Colonic mucosa (tissue), 4 donors: Measurements from ENCODE around the gene TMEM132C. TPM values are rescaled to one million over a fixed set of nuclear protein-coding genes. Genes with fewer than 3 reads are reported as not detected.

Source experiments
- DNase-seq: peaks from one replicate; pipeline ENCODE4 v3.0.0-alpha.2; 2020
- H3K27ac ChIP-seq: fragments of 200-600 bp; one replicate; pipeline ENCODE4 v1.8.0; 2021
- H3K27me3 ChIP-seq: fragments of 200-600 bp; one replicate; pipeline ENCODE4 v1.8.0; 2021
- H3K36me3 ChIP-seq: fragments of 200-600 bp; one replicate; pipeline ENCODE4 v1.8.0; 2021
- H3K4me1 ChIP-seq: fragments of 200-600 bp; one replicate; pipeline ENCODE4 v1.8.0; 2021; ENCODE audit warnings: mild to moderate bottlenecking
- H3K4me3 ChIP-seq: fragments of 200-600 bp; one replicate; pipeline ENCODE4 v1.8.0; 2021
- H3K9ac ChIP-seq, 2 donors: one replicate each; pipeline ENCODE4 v1.7.0; 2013; ENCODE audit warnings: control low read depth in 2 of 2, low read depth in 2 of 2, low read length in 2 of 2
- H3K9me3 ChIP-seq: fragments of 200-600 bp; one replicate; pipeline ENCODE4 v1.8.0; 2021
- CTCF ChIP-seq: fragments of 200-600 bp; IDR thresholded peaks from one replicate; pipeline ENCODE4 v1.8.0; 2022; ENCODE audit warnings: antibody characterized with exemption, mild to moderate bottlenecking
- intact Hi-C: fragments of 100-400 bp; cut with DNase I; formaldehyde crosslinking; loops from one replicate; pipeline ENCODE4 v1.14.1; 2022
- total RNA-seq, 2 donors: library from RNA; stranded (reverse); fragmentation: NEBNext Ultra II Directional in 1 of 2; extraction: Animal tissue kit (Norgen Biotek cat#: 25700) in 1 of 2; gene quantifications; one replicate each; pipeline ENCODE4 v1.2.1, GENCODE V29; 2021
- donor health status: healthy.
- donor health status: DM: no; HTN: no; CAD: no.
- donor health status: DM: no; HTN: no; CAD: no.

Gene TMEM132C
- total RNA-seq, 2 donors from 2014 or later: 0.25 to 0.42 TPM

DNA sequence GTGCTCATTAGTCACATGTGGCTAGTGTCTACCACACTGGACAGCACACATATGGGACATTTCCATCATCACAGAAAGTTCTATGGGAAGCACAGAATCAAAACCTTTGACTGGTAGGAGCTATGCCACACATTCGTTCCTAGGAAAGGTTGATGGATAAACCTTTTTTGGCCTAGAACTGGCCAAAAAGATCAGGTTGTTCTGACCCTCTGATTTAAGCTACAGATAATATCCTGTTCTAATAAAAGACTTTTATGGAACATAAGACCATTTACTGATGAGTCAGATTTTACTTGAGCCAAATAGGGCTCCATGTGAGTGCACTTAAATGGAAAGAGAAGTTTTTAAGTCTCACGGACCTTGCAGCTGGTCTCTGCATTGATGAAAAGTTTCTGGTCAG, 413.6 kb downstream of the TMEM132C start:
- H3K4me3 ChIP-seq: no peak overlapping the region
- H3K27ac ChIP-seq: no peak overlapping the region
- H3K9me3 ChIP-seq: no peaks in the 10 kb centered on the region
- TF ChIP-seq CTCF: no peak
- no peaks in the 10 kb centered on the region for H3K36me3 ChIP-seq
- no peaks in the 10 kb centered on the region for H3K27me3 ChIP-seq
- DNase-seq: no peak
- intact Hi-C loops: no loop called here
- no peaks in the 10 kb centered on the region for H3K4me1 ChIP-seq
- no peak overlapping the region for H3K9ac ChIP-seq

DNA sequence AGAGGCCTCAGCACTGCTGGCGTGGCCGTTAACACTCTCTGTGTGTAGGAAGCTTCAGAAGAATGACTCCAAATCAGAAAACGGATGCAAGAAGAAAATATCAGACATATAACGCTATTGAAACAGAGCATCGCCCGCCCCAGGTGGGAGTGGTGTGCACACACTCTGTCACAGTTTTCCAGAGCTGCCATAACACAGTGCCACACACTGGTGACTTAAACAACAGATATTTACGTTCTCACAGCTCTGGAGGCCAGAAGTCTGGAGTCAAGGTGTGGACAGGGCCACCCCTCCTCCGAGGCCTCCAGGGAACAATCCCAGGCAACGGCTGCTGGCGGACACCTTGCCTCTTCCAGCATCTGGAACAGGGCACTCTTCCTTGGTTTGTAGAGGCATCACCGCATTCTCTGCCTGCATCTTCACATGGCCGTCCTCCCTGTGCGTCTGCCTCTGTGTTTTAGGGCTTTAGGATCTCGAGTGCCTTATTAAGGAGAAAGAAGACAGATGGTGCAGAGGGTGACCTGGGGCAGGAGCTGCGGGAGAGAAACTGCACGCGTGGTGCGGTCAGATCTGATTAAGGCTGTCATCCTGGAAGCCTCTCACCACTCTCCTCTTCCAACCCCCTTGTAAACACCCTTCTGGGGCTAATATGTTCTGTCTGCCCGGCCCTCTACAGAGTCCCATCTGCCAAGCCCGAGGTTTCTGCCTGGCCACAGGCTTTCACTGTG, 415.7 kb downstream of the TMEM132C start:
- TF ChIP-seq CTCF: no peak
- Histone ChIP-seq H3K9ac (no peak overlapping the region), H3K9me3 (no peaks in the 10 kb centered on the region), H3K27me3 (no peaks in the 10 kb centered on the region), H3K4me1 (no peaks in the 10 kb centered on the region), H3K27ac (no peak overlapping the region), H3K4me3 (no peak overlapping the region), H3K36me3 (no peaks in the 10 kb centered on the region)
- intact Hi-C loops: no loop called here
- DNase-seq: no peak

- H3K36me3 ChIP-seq: no peaks in the 10 kb centered on the region
- intact Hi-C loops: no loop called here
- H3K4me3 ChIP-seq: no peak overlapping the region
- no peak for DNase-seq
- no peaks in the 10 kb centered on the region for H3K4me1 ChIP-seq
- no peak overlapping the region for H3K9ac ChIP-seq
- H3K9me3 ChIP-seq: no peaks in the 10 kb centered on the region
- no peaks in the 10 kb centered on the region for H3K27me3 ChIP-seq
- H3K27ac ChIP-seq: no peak overlapping the region
- no peak for TF ChIP-seq CTCF
These were observed 417.4 kb downstream of the TMEM132C start for GRCh38 chr12:128684352-128684751.

- H3K9me3 ChIP-seq: no peaks in the 10 kb centered on the region
- intact Hi-C loops: no loop called here
- H3K9ac ChIP-seq: no peak overlapping the region
- H3K27ac ChIP-seq: no peak overlapping the region
- no peaks in the 10 kb centered on the region for H3K4me1 ChIP-seq
- no peak overlapping the region for H3K4me3 ChIP-seq
- no peaks in the 10 kb centered on the region for H3K36me3 ChIP-seq
- no peak for TF ChIP-seq CTCF
- no peaks in the 10 kb centered on the region for H3K27me3 ChIP-seq
- DNase-seq: no peak
These were observed 419.0 kb downstream of the TMEM132C start for GRCh38 chr12:128685903-128686475.

DNA sequence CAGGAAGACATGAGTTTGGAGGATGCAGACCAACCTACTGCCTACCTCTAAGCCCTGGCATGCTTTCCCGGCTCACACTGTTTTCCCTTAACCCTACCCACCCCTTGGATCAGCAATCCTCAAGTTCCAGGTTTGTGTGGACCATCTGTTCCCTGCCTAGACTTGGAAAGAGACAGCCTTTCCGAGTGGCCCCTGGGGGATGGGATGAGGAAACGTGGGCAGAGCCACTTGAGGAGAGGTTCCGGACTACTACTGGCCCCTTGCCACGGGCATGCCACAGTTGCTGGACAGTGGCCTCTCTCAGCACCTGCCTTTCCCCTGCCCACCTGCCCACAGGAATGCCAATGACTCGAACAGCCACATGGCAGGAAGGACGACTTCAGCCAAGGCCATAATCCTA, 420.9 kb downstream of the TMEM132C start:
- no peak overlapping the region for H3K4me3 ChIP-seq
- H3K36me3 ChIP-seq: no peaks in the 10 kb centered on the region
- intact Hi-C loops: no loop called here
- H3K27ac ChIP-seq: no peak overlapping the region
- no peaks in the 10 kb centered on the region for H3K9me3 ChIP-seq
- H3K27me3 ChIP-seq: no peaks in the 10 kb centered on the region
- DNase-seq: no peak
- no peak overlapping the region for H3K9ac ChIP-seq
- no peaks in the 10 kb centered on the region for H3K4me1 ChIP-seq
- TF ChIP-seq CTCF: no peak
